Sigmoid colon (tissue), 4 donors: ENCODE results near the gene SORCS2.

Experiments
- EP300 ChIP-seq, 4 donors: sonication (generic); formaldehyde crosslinking; IDR thresholded peaks; one replicate each; pipeline ENCODE4 v1.6.1; 2017; ENCODE audit warnings: antibody characterized with exemption in 4 of 4
- POLR2A ChIP-seq, 2 donors: fragments of 450-650 bp; IDR thresholded peaks; one replicate each; pipeline ENCODE4 v1.6.1; 2016; ENCODE audit warnings: antibody characterized with exemption in 2 of 2, mild to moderate bottlenecking in 2 of 2, moderate library complexity in 2 of 2
- POLR2AphosphoS5 ChIP-seq, 4 donors: sonication (generic); formaldehyde crosslinking; IDR thresholded peaks; one replicate each; pipeline ENCODE4 v1.6.1; 2017; ENCODE audit warnings: antibody characterized with exemption in 4 of 4
- TF ChIP-seq, protein P1 (sequence below), 4 experiments: fragments of 450-650 bp in 3 of 4; fragments of 200-600 bp in 1 of 4; IDR thresholded peaks; one replicate each; pipeline ENCODE4 v1.5.1; 2016 to 2019; ENCODE audit warnings: antibody characterized with exemption in 4 of 4, mild to moderate bottlenecking in 3 of 4, moderate library complexity in 2 of 4

DNA sequence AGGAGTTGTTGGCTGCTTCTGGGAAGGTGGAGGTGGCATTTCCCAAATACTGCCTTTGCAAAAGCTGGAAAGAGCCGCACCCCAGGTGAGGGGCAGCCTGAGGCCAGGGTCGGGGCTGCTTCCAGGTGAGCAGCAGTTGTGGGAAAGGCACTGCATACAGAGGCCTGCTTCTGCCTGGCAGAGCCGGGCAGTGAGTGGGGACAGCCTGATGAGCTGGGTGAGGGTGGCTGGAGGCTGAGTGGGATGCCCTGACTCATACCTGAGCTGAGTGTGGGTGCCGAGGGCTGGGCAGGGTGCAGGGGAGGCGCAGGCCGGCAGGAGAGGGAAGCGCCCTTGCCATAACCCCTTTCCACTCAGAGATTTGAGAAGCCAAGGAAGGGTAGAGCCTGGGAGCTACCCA, 248.9 kb downstream of the SORCS2 start:
- TF ChIP-seq, protein P1, sequence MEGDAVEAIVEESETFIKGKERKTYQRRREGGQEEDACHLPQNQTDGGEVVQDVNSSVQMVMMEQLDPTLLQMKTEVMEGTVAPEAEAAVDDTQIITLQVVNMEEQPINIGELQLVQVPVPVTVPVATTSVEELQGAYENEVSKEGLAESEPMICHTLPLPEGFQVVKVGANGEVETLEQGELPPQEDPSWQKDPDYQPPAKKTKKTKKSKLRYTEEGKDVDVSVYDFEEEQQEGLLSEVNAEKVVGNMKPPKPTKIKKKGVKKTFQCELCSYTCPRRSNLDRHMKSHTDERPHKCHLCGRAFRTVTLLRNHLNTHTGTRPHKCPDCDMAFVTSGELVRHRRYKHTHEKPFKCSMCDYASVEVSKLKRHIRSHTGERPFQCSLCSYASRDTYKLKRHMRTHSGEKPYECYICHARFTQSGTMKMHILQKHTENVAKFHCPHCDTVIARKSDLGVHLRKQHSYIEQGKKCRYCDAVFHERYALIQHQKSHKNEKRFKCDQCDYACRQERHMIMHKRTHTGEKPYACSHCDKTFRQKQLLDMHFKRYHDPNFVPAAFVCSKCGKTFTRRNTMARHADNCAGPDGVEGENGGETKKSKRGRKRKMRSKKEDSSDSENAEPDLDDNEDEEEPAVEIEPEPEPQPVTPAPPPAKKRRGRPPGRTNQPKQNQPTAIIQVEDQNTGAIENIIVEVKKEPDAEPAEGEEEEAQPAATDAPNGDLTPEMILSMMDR (IDR thresholded peaks at IDR 0.05), result no peak
- no peak for TF ChIP-seq POLR2AphosphoS5 (IDR thresholded peaks at IDR 0.05)
- TF ChIP-seq POLR2A (IDR thresholded peaks at IDR 0.05), result no peak
- TF ChIP-seq EP300 (IDR thresholded peaks at IDR 0.05), result no peak
